GM19023 (cell line): ENCODE data around the gene SEC22A.

Experiments used
- ATAC-seq: cut with Tn5 transposase; IDR thresholded peaks from one replicate; pipeline ENCODE4 v1.9.1; 2021; ENCODE audit warnings: mild to moderate bottlenecking, moderate library complexity; ENCODE audit not compliant: unreplicated experiment

The SEC22A gene

GRCh38 chr3:123262226-123262625, 60.5 kb downstream of the SEC22A start:
- ATAC-seq: no peak

- no peak for ATAC-seq
Observed at GRCh38 chr3:123262868-123263267, 61.1 kb downstream of the SEC22A start.

GRCh38 chr3:123263941-123264340, 62.2 kb downstream of the SEC22A start:
- no peak for ATAC-seq

GRCh38 chr3:123267821-123268220, 66.1 kb downstream of the SEC22A start:
- ATAC-seq: no peak

GRCh38 chr3:123270818-123271217, 69.1 kb downstream of the SEC22A start:
- no peak for ATAC-seq

- ATAC-seq: no peak
Observed at GRCh38 chr3:123271466-123272159, 69.9 kb downstream of the SEC22A start.

GRCh38 chr3:123272547-123272946, 70.8 kb downstream of the SEC22A start:
- no peak for ATAC-seq

GRCh38 chr3:123275691-123276090, 73.9 kb downstream of the SEC22A start:
- no peak for ATAC-seq

- no peak for ATAC-seq
Observed at GRCh38 chr3:123276346-123277006, 74.7 kb downstream of the SEC22A start.

- ATAC-seq: no peak
Observed at GRCh38 chr3:123277106-123277505, 75.4 kb downstream of the SEC22A start.

GRCh38 chr3:123278446-123278845, 76.7 kb downstream of the SEC22A start:
- no peak for ATAC-seq

GRCh38 chr3:123279121-123279520, 77.4 kb downstream of the SEC22A start:
- ATAC-seq: no peak

GRCh38 chr3:123281406-123281805, 79.7 kb downstream of the SEC22A start:
- no peak for ATAC-seq

GRCh38 chr3:123281929-123282328, 80.2 kb downstream of the SEC22A start:
- ATAC-seq: no peak

GRCh38 chr3:123282461-123282860, 80.7 kb downstream of the SEC22A start:
- no peak for ATAC-seq

- no peak for ATAC-seq
Observed at GRCh38 chr3:123283074-123283473, 81.3 kb downstream of the SEC22A start.

- no peak for ATAC-seq
Observed at GRCh38 chr3:123283657-123284398, 82.1 kb downstream of the SEC22A start.

GRCh38 chr3:123284399-123285010, 82.8 kb downstream of the SEC22A start:
- ATAC-seq: no peak

GRCh38 chr3:123285066-123285465, 83.3 kb downstream of the SEC22A start:
- no peak for ATAC-seq

GRCh38 chr3:123285479-123285878, 83.7 kb downstream of the SEC22A start:
- ATAC-seq: no peak

- ATAC-seq: no peak
Observed at GRCh38 chr3:123285931-123286307, 84.2 kb downstream of the SEC22A start.
